ENCODE results near the gene DISC1. TPM values are rescaled to one million over a fixed set of nuclear protein-coding genes. Genes with fewer than 3 reads are reported as not detected.

DISC1 gene
- total and polyA plus RNA-seq, 7 donors: 1.2 to 14.1 (median 5.8) TPM

DNA sequence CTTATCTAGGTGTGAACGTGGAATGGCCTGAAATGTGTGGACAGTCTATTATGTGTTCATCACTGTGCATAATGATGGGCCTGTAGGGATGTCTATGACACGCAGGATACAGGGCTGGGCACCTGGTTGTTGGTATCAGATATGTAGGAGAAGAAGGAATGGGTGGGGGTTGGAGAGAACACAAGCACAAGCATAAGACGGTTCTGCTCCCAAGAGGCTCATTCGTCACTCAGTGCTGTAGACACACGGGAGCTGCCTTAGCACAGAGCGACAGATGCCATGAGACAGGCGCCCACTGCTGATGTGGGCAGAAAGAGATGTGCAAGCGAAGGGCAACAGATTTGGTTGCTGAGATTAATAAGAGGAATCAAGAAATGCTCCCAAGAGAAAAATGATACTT lies 256.2 kb downstream of the DISC1 start:
- no peaks in the 10 kb centered on the region for H3K27me3 ChIP-seq
- no peak overlapping the region for H3K4me3 ChIP-seq
- H3K27ac ChIP-seq: no peak overlapping the region
- H3K36me3 ChIP-seq: no peaks in the 10 kb centered on the region
- 90 to 93% methylated on average over 8 of the region's 8 CpGs for WGBS, 2 donors
- H3K4me1 ChIP-seq: no peaks in the 10 kb centered on the region
- no peak for DNase-seq
- intact Hi-C loops (cut with DNase I): no loop called here
- no peaks in the 10 kb centered on the region for H3K9me3 ChIP-seq
- TF ChIP-seq EP300 (IDR thresholded peaks at IDR 0.05) (no peak), POLR2A (IDR thresholded peaks at IDR 0.05) (no peak), POLR2AphosphoS5 (IDR thresholded peaks at IDR 0.05) (no peak)
- TF ChIP-seq, protein P1, sequence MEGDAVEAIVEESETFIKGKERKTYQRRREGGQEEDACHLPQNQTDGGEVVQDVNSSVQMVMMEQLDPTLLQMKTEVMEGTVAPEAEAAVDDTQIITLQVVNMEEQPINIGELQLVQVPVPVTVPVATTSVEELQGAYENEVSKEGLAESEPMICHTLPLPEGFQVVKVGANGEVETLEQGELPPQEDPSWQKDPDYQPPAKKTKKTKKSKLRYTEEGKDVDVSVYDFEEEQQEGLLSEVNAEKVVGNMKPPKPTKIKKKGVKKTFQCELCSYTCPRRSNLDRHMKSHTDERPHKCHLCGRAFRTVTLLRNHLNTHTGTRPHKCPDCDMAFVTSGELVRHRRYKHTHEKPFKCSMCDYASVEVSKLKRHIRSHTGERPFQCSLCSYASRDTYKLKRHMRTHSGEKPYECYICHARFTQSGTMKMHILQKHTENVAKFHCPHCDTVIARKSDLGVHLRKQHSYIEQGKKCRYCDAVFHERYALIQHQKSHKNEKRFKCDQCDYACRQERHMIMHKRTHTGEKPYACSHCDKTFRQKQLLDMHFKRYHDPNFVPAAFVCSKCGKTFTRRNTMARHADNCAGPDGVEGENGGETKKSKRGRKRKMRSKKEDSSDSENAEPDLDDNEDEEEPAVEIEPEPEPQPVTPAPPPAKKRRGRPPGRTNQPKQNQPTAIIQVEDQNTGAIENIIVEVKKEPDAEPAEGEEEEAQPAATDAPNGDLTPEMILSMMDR (IDR thresholded peaks at IDR 0.05): no peak

DNA sequence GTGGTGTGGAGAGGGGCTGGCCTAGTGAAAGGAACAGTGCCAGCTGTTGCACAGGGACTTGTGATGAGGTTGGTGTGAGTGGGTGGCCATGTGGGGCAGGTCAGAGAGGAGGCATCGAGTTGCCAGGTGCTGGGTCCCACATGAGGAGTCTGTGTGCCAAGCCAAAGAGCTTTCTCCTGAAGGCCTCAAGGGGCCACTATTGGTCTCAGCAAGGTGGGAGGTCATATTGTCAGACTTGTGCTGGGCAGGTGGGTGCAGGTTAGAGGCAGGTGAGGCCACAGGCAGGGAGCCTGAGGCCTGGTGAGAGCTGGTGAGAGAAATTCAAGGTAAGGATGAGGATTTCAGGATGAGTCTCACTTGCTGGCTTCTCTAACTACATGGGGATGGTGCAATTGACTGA lies 256.8 kb downstream of the DISC1 start:
- Histone ChIP-seq H3K9me3 (no peaks in the 10 kb centered on the region), H3K36me3 (no peaks in the 10 kb centered on the region), H3K27me3 (no peaks in the 10 kb centered on the region), H3K4me3 (no peak overlapping the region), H3K4me1 (no peaks in the 10 kb centered on the region), H3K27ac (no peak overlapping the region)
- intact Hi-C loops (cut with DNase I): no loop called here
- WGBS, 2 donors: 83 to 87% methylated on average over 1 of the region's 1 CpG
- TF ChIP-seq, protein P1 (IDR thresholded peaks at IDR 0.05): no peak
- no peak for TF ChIP-seq POLR2A (IDR thresholded peaks at IDR 0.05)
- TF ChIP-seq EP300 (IDR thresholded peaks at IDR 0.05): no peak
- no peak for TF ChIP-seq POLR2AphosphoS5 (IDR thresholded peaks at IDR 0.05)
- DNase-seq: no peak

DNA sequence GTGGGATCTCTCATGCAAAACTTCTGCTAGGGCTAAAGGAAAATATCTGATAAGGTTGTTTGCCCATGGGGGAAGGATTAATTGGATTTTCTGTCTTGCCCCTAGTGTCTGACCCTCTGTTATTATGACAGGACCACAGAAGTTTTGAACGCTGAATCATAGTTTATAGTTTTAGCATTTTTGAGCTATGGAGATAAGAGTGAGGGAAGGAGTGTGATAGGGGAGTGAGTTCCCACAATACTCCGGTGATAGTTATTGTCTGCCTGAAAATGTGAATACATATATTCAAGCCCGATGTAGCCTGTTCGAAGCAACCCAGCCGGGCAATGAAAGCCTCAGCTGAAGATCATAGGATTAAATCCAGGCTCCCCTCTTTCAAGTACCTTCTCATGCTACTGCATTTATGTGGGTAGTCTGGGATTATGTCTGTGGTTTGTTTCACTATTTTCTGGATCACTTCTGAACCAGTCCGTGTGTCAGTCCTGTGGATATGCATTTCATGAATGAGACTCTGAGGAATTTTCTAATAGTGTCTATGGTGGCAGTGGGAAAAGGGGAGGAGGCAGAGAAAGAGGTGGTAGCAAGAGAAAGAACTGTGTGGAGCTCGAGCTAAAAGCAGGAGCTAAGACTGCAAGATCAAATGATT lies 258.7 kb downstream of the DISC1 start:
- Histone ChIP-seq H3K4me3 (no peak overlapping the region), H3K4me1 (no peaks in the 10 kb centered on the region), H3K27me3 (no peaks in the 10 kb centered on the region), H3K9me3 (no peaks in the 10 kb centered on the region), H3K27ac (no peak overlapping the region), H3K36me3 (no peaks in the 10 kb centered on the region)
- no peak for DNase-seq
- TF ChIP-seq, protein P1 (IDR thresholded peaks at IDR 0.05): no peak
- TF ChIP-seq EP300 (IDR thresholded peaks at IDR 0.05) (no peak), POLR2A (IDR thresholded peaks at IDR 0.05) (no peak), POLR2AphosphoS5 (IDR thresholded peaks at IDR 0.05) (no peak)
- 78 to 81% methylated on average over 7 of the region's 7 CpGs for WGBS, 2 donors
- intact Hi-C loops (cut with DNase I): no loop called here

DNA sequence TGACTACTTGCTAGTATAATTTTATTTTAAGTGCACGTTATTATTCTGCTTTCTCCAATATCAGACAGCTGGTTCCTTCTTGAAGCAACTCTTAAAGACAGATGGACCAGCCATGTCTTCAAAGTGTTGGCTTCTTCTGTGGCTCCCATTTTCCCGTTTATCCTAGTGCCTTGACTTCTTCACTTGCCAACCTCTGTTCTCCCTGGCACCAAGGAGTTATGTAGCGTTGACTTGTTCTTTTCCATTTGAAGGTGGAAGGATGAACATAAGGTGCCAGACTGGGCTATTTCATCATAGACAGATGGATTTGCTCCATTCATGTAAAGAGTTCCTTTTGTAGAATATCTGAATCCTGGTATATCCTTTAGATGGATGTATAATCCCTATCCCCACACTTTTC lies 260.6 kb downstream of the DISC1 start:
- TF ChIP-seq POLR2AphosphoS5 (IDR thresholded peaks at IDR 0.05) (no peak), POLR2A (IDR thresholded peaks at IDR 0.05) (no peak), EP300 (IDR thresholded peaks at IDR 0.05) (no peak)
- TF ChIP-seq, protein P1 (IDR thresholded peaks at IDR 0.05): no peak
- no peak for DNase-seq
- Histone ChIP-seq H3K27ac (no peak overlapping the region), H3K9me3 (no peaks in the 10 kb centered on the region), H3K4me3 (no peak overlapping the region), H3K36me3 (no peaks in the 10 kb centered on the region), H3K27me3 (no peaks in the 10 kb centered on the region), H3K4me1 (no peaks in the 10 kb centered on the region)
- WGBS, 2 donors: 93 to 95% methylated on average over 3 of the region's 3 CpGs
- intact Hi-C loops (cut with DNase I): no loop called here

DNA sequence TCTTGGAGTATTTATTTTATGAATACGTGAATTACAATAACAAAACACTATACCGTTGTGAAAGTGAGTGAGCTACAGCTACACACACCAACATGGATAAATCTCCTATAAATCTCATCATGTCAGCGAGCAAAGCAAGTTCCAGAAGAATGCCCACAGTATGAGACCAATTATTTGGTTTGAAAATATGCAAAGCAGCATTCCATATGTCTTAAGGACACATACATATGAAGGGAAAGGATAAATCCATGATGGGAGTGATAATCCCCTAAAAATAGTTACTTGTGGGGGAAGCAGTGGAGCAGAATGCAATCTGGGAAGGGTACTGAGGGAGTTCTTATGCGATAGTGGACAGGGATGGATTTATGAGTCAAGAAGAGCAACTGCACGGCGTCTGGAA lies 261.3 kb downstream of the DISC1 start:
- WGBS, 2 donors: 92 to 93% methylated on average over 6 of the region's 6 CpGs
- no peak for DNase-seq
- H3K27ac ChIP-seq: no peak overlapping the region
- no peak overlapping the region for H3K4me3 ChIP-seq
- intact Hi-C loops (cut with DNase I): no loop called here
- TF ChIP-seq POLR2A (IDR thresholded peaks at IDR 0.05) (no peak), EP300 (IDR thresholded peaks at IDR 0.05) (no peak), POLR2AphosphoS5 (IDR thresholded peaks at IDR 0.05) (no peak)
- TF ChIP-seq, protein P1 (IDR thresholded peaks at IDR 0.05): no peak
- no peaks in the 10 kb centered on the region for H3K36me3 ChIP-seq
- no peaks in the 10 kb centered on the region for H3K9me3 ChIP-seq
- no peaks in the 10 kb centered on the region for H3K27me3 ChIP-seq
- H3K4me1 ChIP-seq: no peaks in the 10 kb centered on the region
